Adrenal gland (tissue), 5 donors: Measurements from ENCODE around the gene RAC3.

Source experiments
- POLR2A ChIP-seq, 2 donors: fragments of 450-650 bp; IDR thresholded peaks; one replicate each; pipeline ENCODE4 v1.6.1; 2017; ENCODE audit warnings: antibody characterized with exemption in 2 of 2, mild to moderate bottlenecking in 2 of 2, moderate library complexity in 1 of 2
- TF ChIP-seq, protein P1 (sequence below), 6 experiments: fragments of 450-650 bp in 4 of 6; fragments of 200-600 bp in 2 of 6; sonication (generic) in 1 of 6; IDR thresholded peaks; 1 replicate in 5 of 6; 2 replicates in 1 of 6; pipeline versions ENCODE4 v1.5.1 to v1.8.0; 2016 to 2021; ENCODE audit warnings: antibody characterized with exemption in 6 of 6, mild to moderate bottlenecking in 2 of 6, moderate library complexity in 1 of 6
- donor health status: DM: no; HTN: no; CAD: no.

DNA sequence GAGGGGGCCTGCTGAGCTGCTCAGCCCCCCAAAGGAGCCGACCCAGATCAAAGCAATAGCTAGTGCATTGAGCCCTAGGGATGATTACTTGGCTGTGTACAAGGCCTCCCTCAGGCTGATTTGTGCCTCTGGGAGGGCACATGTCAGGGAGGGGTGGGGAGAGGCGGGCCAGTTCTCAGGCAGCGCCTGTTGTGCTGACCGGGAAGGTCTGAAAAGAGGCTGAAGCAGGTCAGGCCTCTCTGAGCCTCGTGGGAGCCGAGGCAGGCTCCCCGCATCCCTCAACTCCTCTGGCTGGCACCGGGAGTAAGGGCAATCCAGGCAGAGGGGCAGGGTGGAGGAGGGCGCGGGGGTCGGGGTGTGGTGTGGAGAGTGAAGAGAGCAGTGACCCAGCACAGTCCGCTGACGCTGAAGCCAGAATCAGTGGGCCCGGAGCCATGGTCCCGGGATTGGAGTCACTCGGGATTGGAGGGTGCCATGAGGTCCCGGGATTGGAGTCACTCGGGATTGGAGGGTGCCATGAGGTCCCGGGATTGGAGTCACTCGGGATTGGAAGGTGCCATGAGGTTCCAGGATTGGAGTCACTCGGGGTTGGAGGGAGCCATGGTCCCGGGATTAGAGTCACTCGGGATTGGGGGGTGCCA, 3.0 kb downstream of the RAC3 start:
- TF ChIP-seq, protein P1, sequence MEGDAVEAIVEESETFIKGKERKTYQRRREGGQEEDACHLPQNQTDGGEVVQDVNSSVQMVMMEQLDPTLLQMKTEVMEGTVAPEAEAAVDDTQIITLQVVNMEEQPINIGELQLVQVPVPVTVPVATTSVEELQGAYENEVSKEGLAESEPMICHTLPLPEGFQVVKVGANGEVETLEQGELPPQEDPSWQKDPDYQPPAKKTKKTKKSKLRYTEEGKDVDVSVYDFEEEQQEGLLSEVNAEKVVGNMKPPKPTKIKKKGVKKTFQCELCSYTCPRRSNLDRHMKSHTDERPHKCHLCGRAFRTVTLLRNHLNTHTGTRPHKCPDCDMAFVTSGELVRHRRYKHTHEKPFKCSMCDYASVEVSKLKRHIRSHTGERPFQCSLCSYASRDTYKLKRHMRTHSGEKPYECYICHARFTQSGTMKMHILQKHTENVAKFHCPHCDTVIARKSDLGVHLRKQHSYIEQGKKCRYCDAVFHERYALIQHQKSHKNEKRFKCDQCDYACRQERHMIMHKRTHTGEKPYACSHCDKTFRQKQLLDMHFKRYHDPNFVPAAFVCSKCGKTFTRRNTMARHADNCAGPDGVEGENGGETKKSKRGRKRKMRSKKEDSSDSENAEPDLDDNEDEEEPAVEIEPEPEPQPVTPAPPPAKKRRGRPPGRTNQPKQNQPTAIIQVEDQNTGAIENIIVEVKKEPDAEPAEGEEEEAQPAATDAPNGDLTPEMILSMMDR (IDR thresholded peaks at IDR 0.05) = no peak
- no peak for TF ChIP-seq POLR2A (IDR thresholded peaks at IDR 0.05)
